NCI-H2227 treated with DMSO at 0.1 percent for 48 hours (cell line): ENCODE results near the gene MAS1L.
A peak's percentile ranks its signal among the peaks of the same experiment; 100 is the strongest.
"Not testable (repeated sequence)": the region's sequence is repeated elsewhere in the genome, so short reads cannot be mapped to it uniquely, and the experiment has no call there.

Source experiments
- DNase-seq: peaks from one replicate; lab custom pipeline; 2025; lab: John Stamatoyannopoulos, UW

The MAS1L gene

GRCh38 chr6:29479560-29479959 is 8.2 kb downstream of the MAS1L start:
- DNase-seq, result no peak

- DNase-seq, result no peak
These were observed 9.0 kb downstream of the MAS1L start for GRCh38 chr6:29478740-29479139.

- no peak for DNase-seq
These were observed 9.8 kb downstream of the MAS1L start for GRCh38 chr6:29477923-29478450.

- no peak for DNase-seq
These were observed 12.8 kb downstream of the MAS1L start for GRCh38 chr6:29474996-29475395.

GRCh38 chr6:29466241-29466640 is 21.5 kb downstream of the MAS1L start:
- DNase-seq, result no peak

GRCh38 chr6:29465801-29466200 is 22.0 kb downstream of the MAS1L start:
- DNase-seq, result no peak

GRCh38 chr6:29465279-29465678 is 22.5 kb downstream of the MAS1L start:
- DNase-seq, result no peak

GRCh38 chr6:29462022-29462421 is 25.7 kb downstream of the MAS1L start:
- no peak for DNase-seq

GRCh38 chr6:29461021-29461814 is 26.5 kb downstream of the MAS1L start:
- no peak for DNase-seq

GRCh38 chr6:29456971-29457370 is 30.8 kb downstream of the MAS1L start, which contains the start of the genes OR11A1 and OR2H1:
Gene OR11A1 (minus strand): TSS chr6:29457071. CDS start chr6:29427641, 29,430 bp downstream.
Gene OR2H1 (plus strand): TSS chr6:29457155. CDS start chr6:29461770, 4,615 bp downstream.
- no peak for DNase-seq

GRCh38 chr6:29451471-29452193 is 36.1 kb downstream of the MAS1L start:
- DNase-seq, result no peak

- no peak for DNase-seq
These were observed 40.1 kb downstream of the MAS1L start for GRCh38 chr6:29447670-29448069.

GRCh38 chr6:29444031-29444430 is 43.7 kb downstream of the MAS1L start:
- not testable (repeated sequence) for DNase-seq

GRCh38 chr6:29442719-29443118 is 45.0 kb downstream of the MAS1L start:
- DNase-seq, result no peak

GRCh38 chr6:29439006-29439405 is 48.8 kb downstream of the MAS1L start, which contains the start of gene OR10C1:
Gene OR10C1 (plus strand): TSS chr6:29439306. CDS start chr6:29440016, 710 bp downstream.
- DNase-seq, result no peak

GRCh38 chr6:29436730-29437129 is 51.0 kb downstream of the MAS1L start:
- DNase-seq, result peak; percentile 35
